ENCODE measurements around the gene ZC2HC1B.

Gene ZC2HC1B

GRCh38 chr6:143952060-143952778 lies 87.9 kb downstream of the ZC2HC1B start:
- no peak for TF ChIP-seq CTCF (IDR thresholded peaks at IDR 0.05; ENCODE audit: low read depth, low read length)
- H3K4me3 ChIP-seq (replicated peaks in 1 of 2; ENCODE audit: low read depth in 2 of 2, low read length in 2 of 2), result no peak overlapping the region
- DNase-seq (ENCODE audit: low read depth in 2 of 2), result no peak

- no peak for TF ChIP-seq CTCF (IDR thresholded peaks at IDR 0.05; ENCODE audit: low read depth, low read length)
- DNase-seq (ENCODE audit: low read depth in 2 of 2), result no peak
- no peak overlapping the region for H3K4me3 ChIP-seq (replicated peaks in 1 of 2; ENCODE audit: low read depth in 2 of 2, low read length in 2 of 2)
These were observed 88.8 kb downstream of the ZC2HC1B start for GRCh38 chr6:143952947-143953701.

- H3K4me3 ChIP-seq (replicated peaks in 1 of 2; ENCODE audit: low read depth in 2 of 2, low read length in 2 of 2), result no peak overlapping the region
- TF ChIP-seq CTCF (IDR thresholded peaks at IDR 0.05; ENCODE audit: low read depth, low read length), result no peak
- no peak for DNase-seq (ENCODE audit: low read depth in 2 of 2)
These were observed 89.6 kb downstream of the ZC2HC1B start for GRCh38 chr6:143953922-143954321.

- DNase-seq (ENCODE audit: low read depth in 2 of 2), result no peak
- TF ChIP-seq CTCF (IDR thresholded peaks at IDR 0.05; ENCODE audit: low read depth, low read length), result no peak
- no peak overlapping the region for H3K4me3 ChIP-seq (replicated peaks in 1 of 2; ENCODE audit: low read depth in 2 of 2, low read length in 2 of 2)
These were observed 91.7 kb downstream of the ZC2HC1B start for GRCh38 chr6:143955971-143956370.

- H3K4me3 ChIP-seq (replicated peaks in 1 of 2; ENCODE audit: low read depth in 2 of 2, low read length in 2 of 2), result no peak overlapping the region
- TF ChIP-seq CTCF (IDR thresholded peaks at IDR 0.05; ENCODE audit: low read depth, low read length), result no peak
- no peak for DNase-seq (ENCODE audit: low read depth in 2 of 2)
These were observed 93.5 kb downstream of the ZC2HC1B start for GRCh38 chr6:143957679-143958274.

- no peak overlapping the region for H3K4me3 ChIP-seq (replicated peaks in 1 of 2; ENCODE audit: low read depth in 2 of 2, low read length in 2 of 2)
- DNase-seq (ENCODE audit: low read depth in 2 of 2), result no peak
- no peak for TF ChIP-seq CTCF (IDR thresholded peaks at IDR 0.05; ENCODE audit: low read depth, low read length)
These were observed 94.6 kb downstream of the ZC2HC1B start for GRCh38 chr6:143958839-143959399.
